HepG2 (cell line): ENCODE measurements around the gene HPGD.

Experiments
- AGO1 ChIP-seq: fragments of 200-400 bp; formaldehyde crosslinking; IDR thresholded peaks from 2 replicates; pipeline ENCODE4 v1.6.1; 2017; ENCODE audit warnings: mild to moderate bottlenecking, low read depth, low read length, moderate library complexity; ENCODE audit not compliant: poor library complexity, severe bottlenecking
- AKAP8 ChIP-seq: sonication (generic); formaldehyde crosslinking; IDR thresholded peaks from 2 replicates; pipeline ENCODE4 v1.5.1; 2020; ENCODE audit warnings: mild to moderate bottlenecking, missing genetic modification reagents
- MAFF ChIP-seq: IDR thresholded peaks from 2 replicates; pipeline ENCODE4 v1.6.1; 2011; ENCODE audit warnings: low read depth, low read length, improper control_type of control experiment
- NFYB ChIP-seq: sonication (generic); formaldehyde crosslinking; IDR thresholded peaks from 2 replicates; pipeline ENCODE4 v1.4.0; 2020; ENCODE audit warnings: missing genetic modification reagents
- POLR2A ChIP-seq, 2 experiments: IDR thresholded peaks; 2 replicates each; pipeline ENCODE4 v1.6.1; 2011; ENCODE audit warnings: low read depth in 2 of 2, low read length in 2 of 2, mild to moderate bottlenecking in 1 of 2, moderate library complexity in 1 of 2; ENCODE audit not compliant: insufficient read depth in 1 of 2
- PPARG ChIP-seq: conservative IDR thresholded peaks from 2 replicates; pipeline ENCODE4 v1.6.1; 2016; ENCODE audit warnings: missing biosample characterization, missing genetic modification reagents
- SNRNP70 ChIP-seq: fragments of 200-400 bp; formaldehyde crosslinking; IDR thresholded peaks from 2 replicates; pipeline ENCODE4 v1.6.1; 2017; ENCODE audit warnings: mild to moderate bottlenecking, low read depth, low read length, moderate library complexity
- XBP1 ChIP-seq: sonication (generic); formaldehyde crosslinking; IDR thresholded peaks from 2 replicates; pipeline ENCODE4 v1.5.0; 2020; ENCODE audit warnings: missing genetic modification reagents
- ZFP36 ChIP-seq: fragments of 150-350 bp; IDR thresholded peaks from 2 replicates; pipeline ENCODE4 v1.6.1; 2018; ENCODE audit warnings: borderline replicate concordance, low read length, low read depth; ENCODE audit not compliant: partially characterized antibody
- ZNF441 ChIP-seq: sonication (generic); formaldehyde crosslinking; IDR thresholded peaks from 2 replicates; pipeline ENCODE4 v1.7.0; 2021; ENCODE audit warnings: missing genetic modification reagents, borderline replicate concordance
- TF ChIP-seq, protein P1 (sequence below): sonication (generic); formaldehyde crosslinking; IDR thresholded peaks from 2 replicates; pipeline ENCODE4 v1.5.0; 2020; ENCODE audit warnings: mild to moderate bottlenecking, missing genetic modification reagents, moderate library complexity
- TF ChIP-seq, protein P2 (sequence below): sonication (generic); formaldehyde crosslinking; IDR thresholded peaks from 2 replicates; pipeline ENCODE4 v1.8.1; 2023; ENCODE audit warnings: mild to moderate bottlenecking, inconsistent platforms, moderate library complexity, missing genetic modification reagents, borderline replicate concordance
- TF ChIP-seq, protein P3 (sequence below): sonication (generic); formaldehyde crosslinking; IDR thresholded peaks from 2 replicates; pipeline ENCODE4 v1.4.0; 2020; ENCODE audit warnings: low read depth, mild to moderate bottlenecking, missing genetic modification reagents
- TF ChIP-seq, protein P4 (sequence below): IDR thresholded peaks from 2 replicates; pipeline ENCODE4 v1.6.1; 2016; ENCODE audit warnings: control low read depth

GRCh38 chr4:174539571-174539970 is 17.3 kb upstream of the HPGD start:
- TF ChIP-seq NFYB (CRISPR knock-in tag) (no peak), AKAP8 (no peak), MAFF (no peak), XBP1 (CRISPR knock-in tag) (no peak), ZNF441 (no peak), ZFP36 (no peak), POLR2A (IDR thresholded peaks at IDR 0.05; ENCODE audit: insufficient read depth in 1 of 2, low read depth in 2 of 2, low read length in 2 of 2) (no peak), AGO1 (no peak), SNRNP70 (no peak), PPARG (CRISPR knock-in tag) (no peak)
- TF ChIP-seq, protein P1, sequence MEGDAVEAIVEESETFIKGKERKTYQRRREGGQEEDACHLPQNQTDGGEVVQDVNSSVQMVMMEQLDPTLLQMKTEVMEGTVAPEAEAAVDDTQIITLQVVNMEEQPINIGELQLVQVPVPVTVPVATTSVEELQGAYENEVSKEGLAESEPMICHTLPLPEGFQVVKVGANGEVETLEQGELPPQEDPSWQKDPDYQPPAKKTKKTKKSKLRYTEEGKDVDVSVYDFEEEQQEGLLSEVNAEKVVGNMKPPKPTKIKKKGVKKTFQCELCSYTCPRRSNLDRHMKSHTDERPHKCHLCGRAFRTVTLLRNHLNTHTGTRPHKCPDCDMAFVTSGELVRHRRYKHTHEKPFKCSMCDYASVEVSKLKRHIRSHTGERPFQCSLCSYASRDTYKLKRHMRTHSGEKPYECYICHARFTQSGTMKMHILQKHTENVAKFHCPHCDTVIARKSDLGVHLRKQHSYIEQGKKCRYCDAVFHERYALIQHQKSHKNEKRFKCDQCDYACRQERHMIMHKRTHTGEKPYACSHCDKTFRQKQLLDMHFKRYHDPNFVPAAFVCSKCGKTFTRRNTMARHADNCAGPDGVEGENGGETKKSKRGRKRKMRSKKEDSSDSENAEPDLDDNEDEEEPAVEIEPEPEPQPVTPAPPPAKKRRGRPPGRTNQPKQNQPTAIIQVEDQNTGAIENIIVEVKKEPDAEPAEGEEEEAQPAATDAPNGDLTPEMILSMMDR (CRISPR knock-in tag), result no peak
- TF ChIP-seq, protein P2, sequence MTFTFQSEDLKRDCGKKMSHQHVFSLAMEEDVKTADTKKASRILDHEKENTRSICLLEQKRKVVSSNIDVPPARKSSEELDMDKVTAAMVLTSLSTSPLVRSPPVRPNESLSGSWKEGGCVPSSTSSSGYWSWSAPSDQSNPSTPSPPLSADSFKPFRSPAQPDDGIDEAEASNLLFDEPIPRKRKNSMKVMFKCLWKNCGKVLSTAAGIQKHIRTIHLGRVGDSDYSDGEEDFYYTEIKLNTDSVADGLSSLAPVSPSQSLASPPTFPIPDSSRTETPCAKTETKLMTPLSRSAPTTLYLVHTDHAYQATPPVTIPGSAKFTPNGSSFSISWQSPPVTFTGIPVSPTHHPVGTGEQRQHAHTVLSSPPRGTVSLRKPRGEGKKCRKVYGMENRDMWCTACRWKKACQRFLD (CRISPR knock-in tag), result no peak
- TF ChIP-seq, protein P3, sequence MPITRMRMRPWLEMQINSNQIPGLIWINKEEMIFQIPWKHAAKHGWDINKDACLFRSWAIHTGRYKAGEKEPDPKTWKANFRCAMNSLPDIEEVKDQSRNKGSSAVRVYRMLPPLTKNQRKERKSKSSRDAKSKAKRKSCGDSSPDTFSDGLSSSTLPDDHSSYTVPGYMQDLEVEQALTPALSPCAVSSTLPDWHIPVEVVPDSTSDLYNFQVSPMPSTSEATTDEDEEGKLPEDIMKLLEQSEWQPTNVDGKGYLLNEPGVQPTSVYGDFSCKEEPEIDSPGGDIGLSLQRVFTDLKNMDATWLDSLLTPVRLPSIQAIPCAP (CRISPR knock-in tag), result no peak
- TF ChIP-seq, protein P4, sequence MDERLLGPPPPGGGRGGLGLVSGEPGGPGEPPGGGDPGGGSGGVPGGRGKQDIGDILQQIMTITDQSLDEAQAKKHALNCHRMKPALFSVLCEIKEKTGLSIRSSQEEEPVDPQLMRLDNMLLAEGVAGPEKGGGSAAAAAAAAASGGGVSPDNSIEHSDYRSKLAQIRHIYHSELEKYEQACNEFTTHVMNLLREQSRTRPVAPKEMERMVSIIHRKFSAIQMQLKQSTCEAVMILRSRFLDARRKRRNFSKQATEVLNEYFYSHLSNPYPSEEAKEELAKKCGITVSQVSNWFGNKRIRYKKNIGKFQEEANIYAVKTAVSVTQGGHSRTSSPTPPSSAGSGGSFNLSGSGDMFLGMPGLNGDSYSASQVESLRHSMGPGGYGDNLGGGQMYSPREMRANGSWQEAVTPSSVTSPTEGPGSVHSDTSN (CRISPR knock-in tag), result no peak
